Right lobe of liver (tissue), 4 donors: ENCODE results near the gene SFPQ.

ENCODE experiments used
- POLR2A ChIP-seq: fragments of 450-650 bp; IDR thresholded peaks from one replicate; pipeline ENCODE4 v1.6.1; 2017; ENCODE audit warnings: antibody characterized with exemption, mild to moderate bottlenecking
- TF ChIP-seq, protein P1 (sequence below), 4 donors: fragments of 200-600 bp in 3 of 4; fragments of 450-650 bp in 1 of 4; IDR thresholded peaks; one replicate each; pipeline versions ENCODE4 v1.5.1 to v1.8.0; 2016 to 2022; ENCODE audit warnings: antibody characterized with exemption in 4 of 4, mild to moderate bottlenecking in 2 of 4
- donor health status: DM: no; HTN: no; CAD: no.
- donor health status: DM: no; HTN: no; CAD: no.
- donor health status: DM: no; HTN: yes; CAD: no.

GRCh38 chr1:35188578-35189392 lies 4.2 kb downstream of the SFPQ start:
- TF ChIP-seq, protein P1, sequence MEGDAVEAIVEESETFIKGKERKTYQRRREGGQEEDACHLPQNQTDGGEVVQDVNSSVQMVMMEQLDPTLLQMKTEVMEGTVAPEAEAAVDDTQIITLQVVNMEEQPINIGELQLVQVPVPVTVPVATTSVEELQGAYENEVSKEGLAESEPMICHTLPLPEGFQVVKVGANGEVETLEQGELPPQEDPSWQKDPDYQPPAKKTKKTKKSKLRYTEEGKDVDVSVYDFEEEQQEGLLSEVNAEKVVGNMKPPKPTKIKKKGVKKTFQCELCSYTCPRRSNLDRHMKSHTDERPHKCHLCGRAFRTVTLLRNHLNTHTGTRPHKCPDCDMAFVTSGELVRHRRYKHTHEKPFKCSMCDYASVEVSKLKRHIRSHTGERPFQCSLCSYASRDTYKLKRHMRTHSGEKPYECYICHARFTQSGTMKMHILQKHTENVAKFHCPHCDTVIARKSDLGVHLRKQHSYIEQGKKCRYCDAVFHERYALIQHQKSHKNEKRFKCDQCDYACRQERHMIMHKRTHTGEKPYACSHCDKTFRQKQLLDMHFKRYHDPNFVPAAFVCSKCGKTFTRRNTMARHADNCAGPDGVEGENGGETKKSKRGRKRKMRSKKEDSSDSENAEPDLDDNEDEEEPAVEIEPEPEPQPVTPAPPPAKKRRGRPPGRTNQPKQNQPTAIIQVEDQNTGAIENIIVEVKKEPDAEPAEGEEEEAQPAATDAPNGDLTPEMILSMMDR (IDR thresholded peaks at IDR 0.05), result no peak
- TF ChIP-seq POLR2A, result no peak
